ENCODE data around the gene MAL.
"Not testable (repeated sequence)": the region's sequence is repeated elsewhere in the genome, so short reads cannot be mapped to it uniquely, and the experiment has no call there.

MAL gene

GRCh38 chr2:95034818-95035217 lies 9.3 kb downstream of the MAL start:
- no peak for DNase-seq

DNA sequence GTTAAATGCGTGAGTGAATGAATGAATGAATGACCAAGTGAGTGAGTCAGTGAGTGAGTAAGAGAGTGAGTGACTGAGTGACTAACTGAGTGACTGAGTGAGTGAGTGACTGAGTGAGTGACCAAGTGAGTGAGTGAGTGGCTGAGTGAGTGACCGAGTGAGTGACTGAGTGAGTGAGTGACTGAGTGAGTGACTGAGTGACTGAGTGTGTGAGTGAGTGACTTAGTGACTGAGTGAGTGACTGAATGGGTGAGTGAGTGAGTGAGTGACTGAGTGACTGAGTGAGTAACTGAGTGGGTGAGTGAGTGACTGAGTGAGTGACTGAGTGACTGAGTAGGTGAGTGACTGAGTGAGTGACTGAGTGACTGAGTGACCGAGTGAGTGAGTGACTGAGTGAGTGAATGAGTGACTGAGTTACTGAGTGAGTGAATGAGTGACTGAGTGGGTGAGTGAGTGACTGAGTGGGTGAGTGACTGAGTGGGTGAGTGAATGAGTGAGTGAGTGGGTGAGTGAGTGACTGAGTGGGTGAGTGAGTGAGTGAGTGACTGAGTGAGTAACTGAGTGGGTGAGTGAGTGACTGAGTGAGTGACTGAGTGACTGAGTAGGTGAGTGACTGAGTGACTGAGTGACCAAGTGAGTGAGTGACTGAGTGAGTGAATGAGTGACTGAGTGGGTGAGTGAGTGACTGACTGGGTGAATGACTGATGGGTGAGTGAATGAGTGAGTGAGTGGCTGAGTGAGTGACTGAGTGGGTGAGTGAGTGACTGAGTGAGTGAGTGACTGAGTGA lies 11.3 kb downstream of the MAL start:
- DNase-seq = no peak

DNA sequence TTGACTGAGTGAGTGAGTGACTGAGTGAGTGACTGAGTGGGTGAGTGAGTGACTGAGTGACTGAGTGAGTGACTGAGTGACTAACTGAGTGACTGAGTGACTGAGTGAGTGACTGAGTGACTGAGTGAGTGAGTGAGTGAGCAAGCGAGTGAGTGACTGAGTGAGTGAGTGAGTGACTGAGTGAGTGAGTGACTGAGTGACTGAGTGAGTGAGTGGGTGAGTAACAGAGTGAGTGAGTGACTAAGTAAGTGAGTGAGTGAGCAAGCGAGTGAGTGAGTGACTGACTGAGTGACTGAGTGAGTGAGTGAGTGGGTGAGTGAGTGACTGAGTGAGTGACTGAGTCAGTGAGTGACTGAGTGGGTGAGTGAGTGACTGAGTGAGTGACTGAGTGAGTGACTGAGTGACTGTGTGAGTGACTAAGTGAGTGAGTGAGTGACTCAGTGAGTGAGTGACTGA lies 11.9 kb downstream of the MAL start:
- no peak for DNase-seq

GRCh38 chr2:95037841-95038585 lies 12.5 kb downstream of the MAL start:
- not testable (repeated sequence) for DNase-seq

DNA sequence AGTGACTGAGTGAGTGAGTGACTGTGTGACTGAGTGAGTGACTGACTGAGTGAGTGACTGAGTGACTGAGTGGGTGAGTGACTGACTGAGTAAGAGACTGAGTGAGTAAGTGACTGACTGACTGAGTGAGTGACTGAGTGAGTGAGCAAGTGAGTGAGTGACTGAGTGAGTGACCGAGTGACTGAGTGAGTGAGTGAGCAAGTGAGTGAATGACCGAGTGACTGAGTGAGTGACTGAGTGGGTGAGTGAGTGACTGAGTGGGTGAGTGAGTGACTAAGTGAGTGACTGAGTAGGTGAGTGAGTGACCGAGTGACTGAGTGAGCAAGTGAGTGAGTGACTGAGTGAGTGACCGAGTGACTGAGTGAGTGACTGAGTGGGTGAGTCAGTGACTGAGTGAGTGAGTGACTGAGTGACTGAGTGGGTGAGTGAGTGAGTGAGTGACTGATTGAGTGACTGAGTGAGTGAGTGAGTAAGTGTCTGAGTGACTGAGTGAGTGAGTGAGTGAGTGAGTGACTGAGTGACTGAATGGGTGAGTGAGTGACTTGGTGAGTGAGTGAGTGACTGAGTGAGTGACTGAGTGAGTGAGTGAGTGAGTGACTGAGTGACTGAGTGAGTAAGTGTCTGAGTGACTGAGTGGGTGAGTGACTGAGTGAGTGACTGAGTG lies 13.3 kb downstream of the MAL start:
- DNase-seq = no peak

- DNase-seq = no peak
Measured at GRCh38 chr2:95039363-95039762, 13.9 kb downstream of the MAL start.

DNA sequence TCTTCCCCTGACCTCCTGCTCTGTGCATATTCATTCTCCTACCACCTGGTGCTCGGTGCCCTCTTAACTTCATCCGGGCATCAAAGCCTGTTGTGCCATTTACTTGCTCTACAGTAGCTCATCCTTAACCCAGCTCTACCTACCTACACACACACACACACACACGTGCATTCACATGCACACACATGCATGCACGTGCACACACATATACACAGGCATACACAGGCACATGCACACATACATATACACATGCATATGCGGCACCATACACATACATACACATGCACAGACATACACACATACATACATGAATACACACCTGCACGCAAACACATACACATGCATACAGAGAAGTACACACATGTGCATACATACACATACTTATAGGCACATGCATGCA lies 14.5 kb downstream of the MAL start:
- DNase-seq = no peak

GRCh38 chr2:95040426-95040825 lies 14.9 kb downstream of the MAL start:
- no peak for DNase-seq

- no peak for DNase-seq
Measured at GRCh38 chr2:95041060-95041823, 15.7 kb downstream of the MAL start.

DNA sequence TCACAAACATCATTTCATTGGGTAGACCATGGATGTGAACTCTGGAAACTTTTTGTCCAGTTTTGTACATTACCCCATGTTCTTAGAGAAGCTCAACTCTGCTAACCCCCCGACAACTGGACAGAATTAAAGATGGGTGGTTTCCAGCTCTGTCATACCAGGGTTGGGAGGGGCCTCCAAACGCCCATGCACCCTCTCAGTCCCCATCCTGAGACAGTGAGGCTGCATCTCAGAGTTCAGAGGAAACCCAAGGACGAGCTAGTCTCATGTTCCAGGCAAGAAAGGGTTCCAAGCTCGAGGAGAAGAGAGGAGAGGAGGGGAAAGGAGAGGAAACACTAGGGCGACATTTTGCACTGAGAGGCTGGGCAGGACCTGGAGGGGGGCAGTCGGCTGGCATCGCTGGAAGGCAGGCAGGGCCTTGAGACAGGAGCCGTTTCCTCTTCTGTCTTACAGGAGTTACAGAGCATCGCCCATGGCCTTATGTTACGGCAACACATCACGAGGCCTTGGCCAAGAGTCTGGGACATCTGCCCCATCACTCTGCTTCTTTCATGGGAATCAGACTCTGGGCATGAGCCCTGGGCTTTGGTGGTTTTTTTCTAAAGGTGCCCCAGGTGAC lies 16.4 kb downstream of the MAL start:
- no peak for DNase-seq

- no peak for DNase-seq
Measured at GRCh38 chr2:95042472-95043271, 17.2 kb downstream of the MAL start.

- no peak for DNase-seq
Measured at GRCh38 chr2:95043300-95044093, 18.0 kb downstream of the MAL start.

GRCh38 chr2:95044601-95045000 lies 19.1 kb downstream of the MAL start:
- no peak for DNase-seq

GRCh38 chr2:95046371-95047112 lies 21.0 kb downstream of the MAL start:
- DNase-seq = no peak

DNA sequence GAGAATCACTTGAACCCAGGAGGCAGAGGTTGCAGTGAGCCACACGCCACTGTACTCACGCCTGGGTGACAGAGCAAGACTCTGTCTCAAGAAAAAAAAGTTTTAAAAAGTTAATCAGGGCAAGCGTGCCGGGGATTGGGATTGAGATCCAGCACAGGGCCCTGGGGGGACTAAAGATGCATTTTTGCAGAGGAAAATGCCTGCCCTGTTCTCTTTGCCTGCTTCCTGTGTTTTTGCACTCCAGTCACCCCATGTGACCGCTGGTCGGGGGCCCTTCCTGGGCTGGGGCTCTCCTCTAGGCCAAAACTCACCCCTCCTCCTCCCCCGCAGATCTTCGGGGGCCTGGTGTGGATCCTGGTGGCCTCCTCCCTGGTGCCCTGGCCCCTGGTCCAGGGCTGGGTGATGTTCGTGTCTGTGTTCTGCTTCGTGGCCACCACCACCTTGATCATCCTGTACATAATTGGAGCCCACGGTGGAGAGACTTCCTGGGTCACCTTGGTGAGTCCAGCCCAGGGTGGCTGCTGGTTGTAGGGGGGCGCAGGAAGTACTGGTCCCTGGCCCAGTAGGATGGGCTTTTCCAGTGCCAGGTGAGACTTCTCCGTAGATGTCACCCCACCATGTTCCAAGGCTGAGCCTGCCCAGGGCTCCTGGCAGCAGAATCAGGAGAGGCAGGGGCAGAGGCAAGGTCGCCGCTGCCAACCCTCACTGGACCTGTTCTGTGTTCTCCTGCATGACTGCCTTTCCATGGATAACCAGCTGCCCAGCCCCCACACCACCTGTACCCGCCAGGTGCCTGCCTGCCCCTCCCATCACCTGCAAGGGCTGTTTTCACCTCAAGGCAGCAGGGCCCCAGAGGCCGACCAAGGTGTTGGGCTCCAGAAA lies 22.4 kb downstream of the MAL start:
- peak; percentile 62 for DNase-seq

DNA sequence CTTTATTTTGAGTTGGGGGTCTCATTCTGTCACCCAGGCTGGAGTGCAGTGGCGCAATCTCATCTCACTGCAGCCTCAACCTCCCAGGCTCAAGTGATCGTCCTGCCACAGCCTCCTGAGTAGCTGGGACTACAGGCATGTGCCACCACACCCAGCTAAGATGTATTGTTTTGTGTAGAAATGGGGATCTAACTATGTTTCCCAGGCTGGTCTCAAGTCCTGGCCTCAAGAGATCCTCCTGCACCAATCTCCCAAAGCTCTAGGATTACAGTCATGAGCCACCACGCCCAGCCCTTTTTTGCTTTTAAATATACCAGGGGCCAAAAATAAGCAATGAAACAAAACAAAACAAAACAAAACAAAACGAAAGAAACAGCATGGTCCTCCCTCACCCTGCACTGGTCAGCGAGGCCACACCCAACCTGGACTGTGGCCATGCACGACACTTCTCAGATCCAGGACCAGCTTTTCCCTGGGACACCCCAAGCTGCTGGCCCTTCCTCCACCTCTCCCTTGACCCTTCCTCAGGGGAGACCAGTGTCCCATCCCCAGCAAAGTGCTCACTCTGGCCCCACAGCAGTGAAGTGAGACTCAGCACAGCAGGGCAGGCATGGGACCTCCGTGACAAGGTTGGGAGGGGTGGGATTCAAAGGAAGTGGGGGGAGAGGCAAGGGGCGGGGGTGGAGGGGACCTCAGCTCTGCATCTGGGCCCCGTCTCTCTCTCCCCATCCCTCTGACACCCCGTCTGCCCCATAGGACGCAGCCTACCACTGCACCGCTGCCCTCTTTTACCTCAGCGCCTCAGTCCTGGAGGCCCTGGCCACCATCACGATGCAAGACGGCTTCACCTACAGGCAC lies 23.5 kb downstream of the MAL start:
- DNase-seq = no peak

DNA sequence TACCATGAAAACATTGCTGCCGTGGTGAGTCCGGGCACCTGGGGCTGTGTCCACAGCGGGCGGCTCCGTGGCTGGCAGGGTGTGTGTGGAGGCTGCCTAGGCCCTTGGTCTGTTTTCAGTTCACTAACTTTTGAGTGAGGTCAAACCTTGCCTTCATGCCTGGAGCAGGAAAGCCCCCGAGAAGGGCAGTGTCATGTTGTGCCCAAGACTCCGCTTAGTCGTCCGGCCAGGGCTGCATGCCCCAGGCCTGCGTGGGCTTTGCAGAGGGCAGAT lies 24.1 kb downstream of the MAL start:
- DNase-seq = no peak

GRCh38 chr2:95049961-95050360 lies 24.5 kb downstream of the MAL start:
- DNase-seq = no peak
